NCI-H1048 (cell line): ENCODE data around the gene GREB1L.
"Not testable (repeated sequence)": the region's sequence is repeated elsewhere in the genome, so short reads cannot be mapped to it uniquely, and the experiment has no call there.

Source experiments
- DNase-seq: peaks from one replicate; lab custom pipeline; 2025; lab: John Stamatoyannopoulos, UW

Gene GREB1L

DNA sequence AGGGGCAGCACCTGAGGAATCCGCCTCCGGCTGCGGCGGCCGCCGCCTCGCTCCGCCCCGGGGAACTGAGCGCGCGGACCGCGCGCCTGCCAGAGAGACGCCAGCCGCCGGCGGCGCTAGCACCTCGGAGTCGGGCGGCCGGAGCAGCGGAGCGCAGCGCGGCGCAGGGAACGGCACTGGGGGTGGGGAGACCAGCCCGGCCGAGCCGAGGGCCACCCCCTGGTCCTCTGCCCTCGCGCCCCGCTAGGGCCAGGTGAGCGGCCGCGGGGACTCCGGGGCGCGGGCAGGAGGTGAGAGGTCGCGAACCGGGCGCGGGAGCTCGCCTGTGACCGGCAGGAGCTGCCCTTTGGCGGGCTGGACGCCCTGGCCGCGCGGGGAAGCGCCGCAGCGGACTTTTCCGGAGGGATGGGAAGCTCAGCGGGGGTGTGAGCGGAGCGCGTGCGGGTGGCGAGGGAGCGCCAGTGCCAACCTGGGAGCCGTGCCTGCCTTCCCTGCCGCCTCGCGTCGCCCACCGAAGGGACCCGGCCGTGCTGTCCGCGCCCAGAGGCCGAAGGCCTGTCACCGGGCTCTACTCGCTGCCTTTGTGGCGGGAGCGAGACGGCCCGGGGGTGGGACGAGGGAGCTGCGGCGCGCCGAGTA lies at the start of gene GREB1L:
Gene GREB1L, plus strand, starts transcription at position 92 of the 639 bp plus-strand sequence. CDS start 141,287 bp downstream, outside the sequence.
- DNase-seq = no peak

DNA sequence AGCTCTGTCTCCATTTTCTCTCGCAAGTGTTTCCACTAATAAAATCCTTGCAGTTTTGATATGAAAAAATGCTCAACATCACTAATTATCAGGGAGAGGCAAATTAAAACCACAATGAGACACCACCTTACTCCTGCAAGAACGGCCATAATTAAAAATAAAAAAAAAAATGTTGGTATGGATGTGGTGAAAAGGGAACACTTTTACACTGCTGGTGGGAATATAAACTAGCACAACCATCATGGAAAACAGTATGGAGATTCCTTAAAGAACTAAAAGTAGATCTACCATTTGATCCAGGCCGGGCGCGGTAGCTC lies 49.8 kb upstream of the GREB1L start:
- no peak for DNase-seq

DNA sequence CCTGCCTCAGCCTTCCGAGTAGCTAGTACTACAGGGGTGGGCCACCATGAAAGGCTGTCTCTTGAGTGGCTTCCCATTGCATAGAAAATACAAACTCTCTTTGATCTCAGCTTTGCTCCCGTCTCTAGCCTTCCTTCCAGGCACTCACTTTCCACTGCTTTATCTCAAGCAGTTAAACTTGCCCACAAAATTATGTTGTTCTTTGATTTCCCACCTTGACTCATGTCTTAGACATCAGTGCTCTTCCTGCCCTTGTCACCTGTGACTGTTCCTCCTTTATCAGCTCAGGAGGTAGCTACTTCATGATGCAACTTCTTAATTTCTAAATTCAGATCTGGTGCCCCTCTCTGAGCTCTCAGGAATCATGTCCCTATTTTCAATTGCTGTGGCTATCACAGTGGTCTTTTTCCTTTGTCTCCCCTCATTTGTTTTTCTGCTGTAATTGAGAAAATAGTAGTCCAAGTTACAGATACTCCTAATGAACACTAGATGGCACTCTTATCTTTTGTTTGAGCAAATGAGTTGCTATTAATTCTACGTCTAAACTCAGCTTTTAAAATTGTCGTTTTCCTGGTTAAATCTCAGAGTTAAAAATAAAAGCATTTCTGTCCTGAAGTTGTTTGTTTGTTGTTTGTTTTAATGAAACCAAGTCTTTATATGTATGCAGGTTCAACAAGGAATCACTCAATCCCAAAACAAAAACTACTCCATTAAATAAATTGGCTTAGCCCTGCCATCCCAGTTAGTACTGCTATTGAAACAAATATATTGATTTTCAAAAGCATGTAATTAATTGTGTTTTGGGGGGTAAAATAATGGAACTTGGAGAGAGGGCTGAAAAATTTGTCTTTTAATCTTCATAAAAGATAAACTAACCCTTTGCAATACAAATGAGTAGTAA lies 46.9 kb upstream of the GREB1L start:
- peak; percentile 3 for DNase-seq

DNA sequence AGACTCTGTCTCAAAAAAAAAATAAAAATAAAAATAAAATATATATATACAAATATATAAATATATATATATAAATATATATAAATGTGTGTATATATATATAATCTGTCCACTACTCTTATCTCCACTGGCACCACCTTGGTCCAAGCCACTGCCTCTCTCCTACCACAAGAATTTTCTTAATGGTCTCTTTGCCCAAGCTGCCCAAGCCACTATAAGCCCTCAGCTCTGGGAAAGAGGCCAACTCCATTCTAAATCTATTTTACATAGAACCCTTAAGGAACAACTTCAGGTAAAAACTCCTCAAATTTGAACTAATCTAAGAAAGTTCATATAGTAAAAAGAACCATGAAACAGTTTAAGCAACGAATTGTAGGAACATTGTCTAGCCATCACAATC lies 45.6 kb upstream of the GREB1L start:
- no peak for DNase-seq

DNA sequence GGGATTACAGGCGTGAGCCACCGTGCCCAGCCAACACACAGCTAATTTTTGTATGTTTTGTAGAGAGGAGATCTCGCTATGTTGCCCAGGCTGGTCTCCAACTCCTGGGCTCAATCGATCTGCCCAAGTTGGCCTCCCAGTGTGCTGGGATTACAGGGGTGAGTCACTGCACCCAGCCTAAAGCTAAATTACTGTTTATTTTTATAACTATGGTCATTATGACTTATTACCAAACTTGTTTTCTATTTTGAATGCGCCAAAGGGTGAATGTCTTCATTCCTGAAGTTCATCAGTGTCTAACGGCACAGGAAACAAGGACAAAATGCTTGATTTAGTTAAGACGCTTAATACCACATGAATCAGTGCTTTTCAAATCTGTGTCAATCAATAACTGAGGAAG lies 38.9 kb upstream of the GREB1L start:
- no peak for DNase-seq

DNA sequence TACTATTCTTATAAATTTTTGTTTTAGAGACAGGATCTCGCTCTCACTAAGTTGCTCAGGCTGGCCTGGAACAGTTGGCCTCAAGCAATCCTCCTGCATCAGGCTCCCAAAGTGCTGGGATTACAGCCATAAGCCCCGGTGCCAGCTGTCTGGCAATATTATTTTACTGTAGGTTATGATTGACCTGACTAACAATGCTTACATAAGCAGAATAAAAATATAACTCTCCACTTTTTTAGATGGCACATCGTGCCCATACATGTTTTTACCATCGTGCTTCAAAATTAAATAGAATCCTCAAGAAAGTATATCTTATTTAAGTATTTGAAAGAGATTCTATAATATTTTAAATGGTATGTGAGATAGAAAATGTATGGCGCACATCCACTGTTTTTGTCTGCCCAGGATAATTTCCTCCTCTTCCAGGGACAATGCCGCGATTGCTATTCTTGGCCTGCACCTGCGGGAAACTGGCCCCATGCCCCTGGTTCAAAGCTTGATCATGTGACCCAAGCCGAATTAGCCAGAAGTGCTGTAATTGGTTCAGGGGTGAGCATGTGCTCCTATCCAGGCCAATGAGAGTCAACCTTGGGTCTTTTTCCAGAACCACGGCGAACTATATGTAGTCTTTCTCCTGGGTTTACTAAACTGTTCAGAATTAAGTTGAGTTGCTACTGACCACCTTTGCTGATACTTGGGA lies 38.3 kb upstream of the GREB1L start:
- no peak for DNase-seq

DNA sequence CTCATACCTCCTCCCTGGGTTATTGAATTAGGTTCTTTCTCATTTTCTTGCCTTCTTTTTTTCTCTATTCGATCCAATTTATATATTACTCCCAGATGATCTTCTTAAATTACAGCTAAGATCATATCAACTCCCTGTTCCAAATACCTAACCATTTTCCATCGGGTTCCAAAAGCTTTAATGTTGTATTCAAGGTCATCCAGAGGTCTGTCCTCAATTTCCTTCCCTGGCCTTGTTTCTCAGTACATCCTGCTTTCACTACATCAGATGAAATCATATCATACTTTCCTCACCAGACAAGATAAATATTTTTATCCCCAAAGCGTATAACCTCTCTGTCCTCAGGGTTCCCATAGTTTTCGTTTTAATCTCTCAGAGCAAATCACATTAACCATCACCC lies 36.3 kb upstream of the GREB1L start:
- no peak for DNase-seq

DNA sequence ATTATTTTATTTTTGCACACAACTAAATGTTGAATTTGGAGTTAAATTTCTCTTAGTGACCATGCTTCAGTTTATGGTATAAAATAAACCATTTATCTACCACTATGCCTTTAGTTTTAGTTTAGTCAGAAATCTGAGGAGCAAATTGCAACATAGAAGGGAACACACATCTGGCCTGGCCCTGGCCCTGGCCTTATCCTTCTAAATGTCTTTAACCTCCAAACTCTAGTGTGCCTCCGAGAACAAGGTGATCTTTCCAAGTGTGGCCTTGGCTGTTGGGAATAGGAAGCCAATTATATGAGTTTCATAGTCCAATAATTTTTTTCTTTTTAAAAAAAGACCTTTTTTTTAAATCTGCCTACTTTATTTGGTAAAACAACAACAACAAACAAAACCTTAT lies 31.8 kb upstream of the GREB1L start:
- DNase-seq = no peak

DNA sequence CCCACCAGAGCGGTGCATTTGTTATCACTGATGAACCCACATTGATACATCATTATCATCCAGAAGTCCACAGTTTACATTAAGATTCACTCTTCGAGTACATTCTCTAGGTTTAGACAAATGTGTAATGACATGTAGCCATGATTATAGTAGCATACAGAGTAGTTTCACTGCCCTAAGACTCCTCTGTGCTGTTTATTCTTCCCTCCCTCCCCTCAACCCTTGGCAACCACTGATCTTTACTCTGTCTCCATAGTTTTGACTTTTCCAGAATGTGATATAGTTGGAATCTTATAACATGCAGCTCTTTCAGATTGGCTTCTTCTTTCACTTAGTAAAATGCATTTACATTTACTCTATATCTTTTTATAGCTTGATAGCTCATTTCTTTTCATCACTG lies 31.2 kb upstream of the GREB1L start:
- no peak for DNase-seq

DNA sequence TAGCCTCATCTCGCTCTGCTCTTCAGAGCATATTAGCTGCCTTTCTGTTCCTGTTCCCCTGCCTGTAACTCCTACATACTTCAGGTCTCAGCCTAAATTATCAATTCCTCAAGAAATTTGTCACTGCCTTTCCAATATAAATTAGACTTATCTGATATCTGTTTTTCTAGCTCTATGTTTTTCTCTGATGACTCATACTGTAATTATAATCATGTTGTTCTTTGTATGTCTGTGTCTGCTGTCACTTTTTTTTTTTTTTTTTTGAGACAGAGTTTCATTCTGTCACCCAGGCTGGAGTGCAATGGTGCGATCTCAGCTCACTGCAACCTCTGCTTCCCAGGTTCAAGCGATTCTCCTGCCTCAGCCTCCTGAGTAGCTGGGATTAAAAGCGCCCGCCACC lies 27.6 kb upstream of the GREB1L start:
- not testable (repeated sequence) for DNase-seq

DNA sequence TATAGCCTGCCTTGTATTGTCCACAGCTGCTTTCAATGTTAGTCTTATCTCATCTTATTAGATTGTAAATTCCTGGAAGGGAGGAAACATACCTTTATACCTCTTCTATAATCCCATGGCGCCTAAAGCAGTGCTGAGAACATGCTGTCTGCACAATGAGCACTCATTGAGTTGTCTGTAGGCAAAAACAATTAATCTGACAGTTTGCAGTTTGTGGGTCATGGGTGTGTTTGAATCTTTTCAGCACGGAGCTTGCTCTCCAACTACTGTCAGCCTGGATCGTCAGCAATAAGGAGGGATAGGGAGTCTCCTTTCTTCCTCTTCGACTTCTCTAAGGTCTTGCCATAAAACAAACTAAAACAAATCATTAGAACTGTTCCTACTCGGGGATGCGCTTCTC lies 26.5 kb upstream of the GREB1L start:
- DNase-seq = no peak

DNA sequence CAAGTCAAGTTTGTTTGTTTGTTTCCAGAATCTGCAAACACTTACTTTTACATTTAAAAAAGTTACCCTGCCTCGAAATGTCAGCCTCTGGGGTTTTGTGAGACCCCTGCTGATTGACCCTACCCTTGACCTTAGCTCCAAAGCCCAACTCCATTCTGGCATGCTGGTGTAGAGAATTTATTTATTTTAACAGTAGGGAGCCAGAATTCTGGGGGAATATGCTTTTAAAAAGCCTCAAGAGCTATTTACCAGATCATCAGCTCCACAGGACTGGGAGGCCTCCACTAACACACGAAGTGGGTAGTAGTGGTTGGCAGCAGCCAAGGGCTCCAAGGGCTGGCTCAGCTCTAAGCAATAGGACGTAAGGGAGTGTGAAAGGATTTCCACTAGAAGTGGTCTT lies 23.2 kb upstream of the GREB1L start:
- DNase-seq = no peak

DNA sequence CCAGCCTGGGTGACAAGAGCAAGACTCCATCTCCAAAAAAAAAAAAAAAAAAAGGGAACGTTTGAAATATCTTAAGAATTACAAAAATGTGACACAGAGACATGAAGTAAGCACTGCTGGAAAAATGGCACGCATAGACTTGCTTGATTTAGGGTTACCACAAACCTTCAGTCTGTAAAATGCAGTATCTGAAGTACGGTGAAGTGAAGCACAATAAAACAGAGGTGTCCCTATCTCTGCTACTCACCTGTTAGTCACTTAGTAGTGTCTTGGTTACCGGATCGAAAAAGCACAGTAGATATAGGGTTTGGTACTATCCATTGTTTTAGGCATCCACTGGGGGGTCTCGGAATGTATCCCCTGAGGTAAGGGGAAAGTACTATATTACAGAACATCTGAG lies 11.6 kb upstream of the GREB1L start:
- DNase-seq = no peak

DNA sequence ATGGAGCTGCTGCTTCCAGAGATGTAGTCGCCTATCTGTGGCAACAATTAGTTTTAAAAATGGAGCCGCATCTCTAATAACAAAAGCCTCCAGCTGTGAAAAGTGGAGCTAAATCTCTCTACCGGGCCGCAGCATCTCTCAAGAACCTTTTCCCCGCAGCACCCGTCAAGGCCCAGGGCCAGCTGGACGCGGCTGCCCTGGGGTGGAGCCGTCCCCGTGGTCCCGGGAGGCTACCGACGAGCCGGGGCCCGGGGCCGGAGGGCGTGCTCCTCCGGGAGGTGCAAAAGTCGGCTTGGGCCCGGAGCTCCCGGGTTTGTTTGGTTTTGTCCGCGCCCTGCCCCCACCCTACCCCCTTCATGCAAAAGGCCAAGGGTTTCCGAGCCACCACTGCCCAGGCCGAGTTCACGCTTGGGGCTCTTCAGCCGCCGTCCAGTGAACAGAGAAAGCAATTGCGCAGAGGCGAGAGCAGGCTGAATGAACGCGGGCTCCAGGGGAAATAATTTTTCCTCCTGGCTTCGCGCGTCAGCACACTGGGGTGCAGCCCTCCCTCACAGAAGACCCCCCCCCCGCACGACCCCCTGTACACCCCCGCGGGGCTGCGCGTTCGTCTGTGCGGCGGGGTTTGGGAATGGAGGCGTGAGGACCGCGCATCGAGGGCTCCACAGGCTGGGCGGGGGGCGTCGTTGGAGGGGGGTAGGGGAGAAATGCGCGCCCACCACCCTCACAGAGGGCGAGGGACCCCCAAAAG lies 557 bp upstream of the GREB1L start:
- no peak for DNase-seq

DNA sequence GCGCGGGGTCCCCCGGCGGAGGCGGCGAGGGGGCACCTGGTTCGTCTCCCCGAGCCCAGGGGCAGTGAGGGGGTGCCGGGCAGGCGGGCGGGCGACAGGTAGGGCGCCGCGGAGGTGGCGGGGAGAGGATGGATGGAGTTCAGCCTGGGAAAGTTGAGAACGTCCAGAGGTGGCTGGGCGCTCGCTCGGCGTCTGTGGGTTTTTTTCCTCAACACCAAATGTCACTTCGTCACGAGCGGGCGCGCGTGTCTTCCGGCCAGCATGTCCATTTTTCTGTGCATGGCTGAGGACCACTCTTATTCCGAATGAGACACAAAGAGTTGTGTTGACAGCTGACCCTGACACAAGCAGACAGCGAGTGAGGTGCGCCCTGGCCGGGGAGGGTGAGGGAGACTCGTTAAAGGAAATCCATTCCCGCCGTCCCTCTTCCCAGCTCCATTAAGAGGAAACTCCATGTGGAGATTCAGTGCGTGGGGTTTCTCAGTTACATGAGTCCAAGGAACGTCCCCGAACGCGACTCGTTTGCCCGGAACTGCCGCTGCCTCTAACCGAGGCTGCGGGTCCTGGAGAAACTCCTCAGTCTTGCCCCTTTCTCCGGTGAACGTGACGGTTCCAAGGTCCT lies 859 bp downstream of the GREB1L start:
- no peak for DNase-seq

DNA sequence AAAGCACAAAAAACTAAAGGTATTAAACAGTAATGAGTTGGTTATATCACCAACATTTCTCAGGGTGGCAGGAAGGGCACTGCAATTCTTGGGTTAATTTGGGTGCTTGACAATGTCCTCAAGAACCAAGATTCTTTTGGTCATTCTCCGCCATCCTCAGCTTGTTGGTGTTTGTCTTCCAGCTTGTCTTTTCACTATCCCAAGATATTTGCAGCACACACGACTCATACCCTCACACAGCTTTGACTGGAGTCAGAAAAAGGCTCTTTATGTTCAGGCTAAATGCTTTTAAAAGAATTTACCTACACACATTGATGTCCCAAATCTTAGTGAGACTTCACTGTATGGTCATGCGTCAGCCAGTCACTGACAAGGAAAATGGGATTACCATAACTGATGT lies 12.5 kb downstream of the GREB1L start:
- DNase-seq = no peak

DNA sequence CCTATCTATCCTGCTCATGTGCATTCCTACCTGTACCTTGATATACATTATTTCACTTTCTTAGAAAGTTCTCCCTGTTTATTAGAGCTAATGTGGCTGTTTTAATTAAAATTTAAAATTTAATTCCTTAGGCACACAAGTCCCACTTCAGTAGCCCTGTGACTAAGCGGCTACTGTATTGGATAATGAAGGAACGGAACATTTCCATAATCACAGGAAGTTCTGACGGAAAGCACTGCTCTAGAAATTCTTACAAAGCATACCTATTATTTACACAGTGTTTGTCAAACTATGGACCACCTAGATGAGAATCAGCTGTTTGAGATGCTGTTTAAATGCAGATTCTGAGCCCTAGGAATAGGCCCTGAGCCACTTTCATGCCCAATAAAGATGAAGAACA lies 13.2 kb downstream of the GREB1L start:
- no peak for DNase-seq

DNA sequence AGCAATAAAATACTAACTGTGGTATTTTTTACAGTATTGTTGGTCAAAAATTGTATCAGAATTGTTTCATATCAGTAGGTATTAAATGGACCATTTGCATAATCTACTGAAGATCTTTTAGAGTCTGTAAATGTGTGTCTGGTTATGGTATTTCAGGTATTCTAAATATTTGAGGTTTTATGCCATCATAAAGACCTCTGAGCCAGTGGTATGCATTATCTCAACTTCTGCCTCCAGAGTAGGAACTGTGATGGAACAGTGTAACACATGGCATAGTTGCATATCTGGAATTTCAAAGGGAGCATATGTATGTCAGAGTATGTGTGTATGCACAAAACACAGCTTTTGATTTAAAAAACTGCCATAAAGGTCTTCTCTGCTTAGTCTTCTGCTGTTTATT lies 15.4 kb downstream of the GREB1L start:
- no peak for DNase-seq

DNA sequence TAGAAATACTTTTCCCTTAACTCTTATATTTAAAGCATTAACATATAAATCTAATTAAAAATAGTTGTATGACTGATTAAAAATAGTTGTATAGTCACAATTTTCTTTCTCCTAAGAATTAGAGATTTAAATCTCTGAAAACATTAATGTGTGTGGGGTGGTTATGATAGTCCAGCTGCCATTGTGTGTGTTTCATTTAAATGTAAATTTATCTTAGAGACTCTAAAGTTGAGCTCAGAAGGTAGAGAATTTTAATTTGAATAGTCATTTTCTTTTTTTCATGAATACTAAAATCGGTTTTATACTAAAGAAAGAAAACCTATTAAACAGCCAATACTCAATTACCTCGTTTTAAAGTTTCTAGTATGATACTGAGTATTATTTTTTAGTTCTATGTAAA lies 18.6 kb downstream of the GREB1L start:
- DNase-seq = no peak

DNA sequence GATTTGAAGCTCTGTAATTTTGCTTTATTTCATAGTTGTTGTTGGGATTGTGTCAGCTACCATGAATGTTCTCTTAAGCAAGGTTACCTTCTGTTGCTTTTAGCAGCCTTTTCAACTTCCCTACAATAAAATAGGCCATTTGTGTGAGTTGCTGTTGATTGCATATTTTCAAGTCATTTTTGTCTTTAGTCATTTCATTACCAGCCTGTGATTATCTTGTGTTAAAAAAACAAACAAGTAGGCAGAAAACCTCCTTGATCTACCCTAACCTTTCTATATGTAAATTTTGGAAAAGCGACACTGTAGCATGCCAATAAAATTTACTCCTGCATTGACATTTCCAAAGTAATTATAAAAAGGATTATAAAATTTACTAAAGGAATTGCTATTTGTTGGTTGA lies 19.3 kb downstream of the GREB1L start:
- DNase-seq = no peak

DNA sequence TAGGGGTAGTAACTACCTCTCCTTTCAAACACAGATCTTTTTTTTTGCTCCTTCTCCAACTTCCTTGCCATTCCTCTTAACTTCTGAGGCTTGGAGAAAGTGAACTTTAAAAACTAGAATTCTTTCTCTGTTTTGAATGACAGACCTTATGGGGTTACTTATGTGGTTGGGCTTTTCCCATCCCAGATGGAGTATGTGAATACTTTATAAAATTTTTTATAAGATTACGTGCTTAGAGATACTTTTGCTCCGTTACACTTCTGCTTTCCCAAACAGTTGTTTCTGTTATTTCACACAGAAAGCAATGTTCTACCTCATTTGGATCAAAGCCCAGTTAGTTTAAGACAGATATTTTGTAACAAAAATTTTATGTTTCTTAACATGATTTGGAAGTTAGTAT lies 20.2 kb downstream of the GREB1L start:
- no peak for DNase-seq

DNA sequence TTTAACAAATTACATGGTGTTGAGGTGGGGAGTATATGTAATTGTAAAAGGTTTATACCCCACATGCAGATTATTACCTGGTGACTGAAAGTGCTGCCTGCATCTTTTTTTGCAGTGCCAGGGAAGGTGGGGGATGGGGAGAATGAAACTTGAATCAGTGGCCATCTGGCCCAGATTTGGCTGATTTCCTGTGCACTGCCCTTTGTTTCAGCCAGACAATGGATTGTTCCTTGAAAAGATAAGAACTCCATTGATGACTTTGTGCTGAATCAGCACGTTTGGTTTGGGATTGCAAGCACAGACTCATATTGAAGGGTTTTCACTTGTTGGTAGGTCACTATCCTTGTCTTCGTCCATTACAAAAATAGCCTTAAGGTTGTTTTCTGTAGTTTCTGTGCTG lies 20.9 kb downstream of the GREB1L start:
- DNase-seq = no peak
